K562 (cell line): Measurements from ENCODE around the gene HCRT. TPM values are rescaled to one million over a fixed set of nuclear protein-coding genes. Genes with fewer than 3 reads are reported as not detected.
"Not testable (repeated sequence)": the region's sequence is repeated elsewhere in the genome, so short reads cannot be mapped to it uniquely, and the experiment has no call there.

ENCODE experiments used
- ATAC-seq: fragments of 200-7000 bp; cut with Tn5 transposase; 3 replicates; pipeline ENCODE4 v1.9.1; 2020; ENCODE audit warnings: moderate library complexity
- BruUV-seq: library from RNA; stranded (reverse); fragments of 400-500 nt; replicated peaks from 2 replicates; lab custom pipeline; 2021; lab: Mats Ljungman, UMichigan
- CTCF ChIA-PET: fragments of 300-600 bp; formaldehyde crosslinking; extraction: SDS; loops from one replicate; lab custom pipeline; 2021; ENCODE audit warnings: low intra/inter-chr PET ratio; lab: Yijun Ruan, JAX
- POLR2A ChIA-PET: fragments of 300-600, 350-650 bp; sonication (Branson Sonifier 250); formaldehyde crosslinking; extraction: SDS; loops from one replicate; lab custom pipeline; 2021; ENCODE audit warnings: antibody characterized with exemption, inconsistent platforms; lab: Yijun Ruan, JAX
- DNase-seq, 4 experiments: peaks; one replicate each; pipeline versions ENCODE4 v3.0.0 to v3.0.0-alpha.2; 2011 to 2018; ENCODE audit warnings: low spot score in 3 of 4, mixed read lengths in 3 of 4; ENCODE audit errors: extremely low read depth in 1 of 4
- FAIRE-seq: peaks from 2 replicates; lab custom pipeline; 2011; peaks lifted over from hg19 to GRCh38; lab: Jason Lieb, UNC
- H2AFZ ChIP-seq: 2 replicates; pipeline ENCODE4 v1.6.0; 2011; ENCODE audit warnings: low read depth, low read length, control low read depth, inconsistent platforms
- H3K27ac ChIP-seq: fragments of 200-600 bp; 3 replicates; pipeline ENCODE4 v1.8.0; 2011; ENCODE audit warnings: low read depth, mild to moderate bottlenecking, control low read depth, inconsistent platforms, low read length, moderate library complexity, mixed read lengths; ENCODE audit errors: extremely low read depth
- H3K27me3 ChIP-seq, 2 experiments: fragments of 300-600 bp in 1 of 2; 2 replicates in 1 of 2; 3 replicates in 1 of 2; pipeline versions ENCODE4 v1.6.0 to v1.8.0; 2011; ENCODE audit warnings: inconsistent platforms in 2 of 2, low read length in 2 of 2, mild to moderate bottlenecking in 1 of 2, mixed read lengths in 1 of 2, moderate library complexity in 1 of 2; ENCODE audit not compliant: control insufficient read depth in 2 of 2, insufficient read depth in 2 of 2
- H3K36me3 ChIP-seq: fragments of 300-600 bp; 3 replicates; pipeline ENCODE4 v1.8.0; 2011; ENCODE audit warnings: mild to moderate bottlenecking, low read length, inconsistent platforms; ENCODE audit not compliant: control insufficient read depth, insufficient read depth
- H3K4me1 ChIP-seq, 2 experiments: fragments of 200-600 bp in 1 of 2; replicated peaks in 1 of 2; 2 replicates in 1 of 2; 3 replicates in 1 of 2; pipeline versions ENCODE4 v1.5.1 to v1.8.0; 2011; ENCODE audit warnings: inconsistent platforms in 2 of 2, low read length in 2 of 2, mild to moderate bottlenecking in 1 of 2, mixed read lengths in 1 of 2, moderate library complexity in 1 of 2; ENCODE audit not compliant: control insufficient read depth in 2 of 2, insufficient read depth in 2 of 2
- H3K4me2 ChIP-seq: 2 replicates; pipeline ENCODE4 v1.6.1; 2011; ENCODE audit warnings: low read length, control low read depth, inconsistent platforms, mixed read lengths; ENCODE audit not compliant: insufficient read depth
- H3K4me3 ChIP-seq: fragments of 200-600 bp; sonication (generic), shearing (Covaris generic); 2 replicates; pipeline ENCODE4 v1.5.1; 2016; ENCODE audit warnings: control low read depth, inconsistent platforms
- H3K79me2 ChIP-seq: fragments of 200-600 bp; 3 replicates; pipeline ENCODE4 v1.8.0; 2011; ENCODE audit warnings: low read length, inconsistent platforms; ENCODE audit not compliant: control insufficient read depth, insufficient read depth
- H3K9ac ChIP-seq, 2 experiments: 2 replicates each; pipeline versions ENCODE4 v1.6.0 to v1.6.1; 2011; ENCODE audit warnings: low read depth in 2 of 2, low read length in 2 of 2, control low read depth in 1 of 2, inconsistent platforms in 1 of 2, mild to moderate bottlenecking in 1 of 2, mixed read lengths in 1 of 2; ENCODE audit not compliant: insufficient read depth in 1 of 2
- H3K9me1 ChIP-seq: one replicate; pipeline ENCODE4 v1.6.0; 2011; ENCODE audit warnings: inconsistent platforms, mild to moderate bottlenecking, low read length, moderate library complexity; ENCODE audit not compliant: control insufficient read depth, insufficient read depth
- H3K9me3 ChIP-seq: replicated peaks from 2 replicates; pipeline ENCODE4 v1.5.1; 2011; ENCODE audit warnings: low read depth, low read length, inconsistent platforms; ENCODE audit not compliant: control insufficient read depth, insufficient read depth
- H4K20me1 ChIP-seq: replicated peaks from 2 replicates; pipeline ENCODE4 v1.6.1; 2011; ENCODE audit warnings: low read length, inconsistent platforms, mixed read lengths; ENCODE audit not compliant: control insufficient read depth, insufficient read depth
- MCM7 ChIP-seq, 2 experiments: fragments of 450-650 bp; IDR thresholded peaks; 2 replicates each; pipeline ENCODE4 v1.6.1; 2016 to 2018
- MIER1 ChIP-seq: fragments of 450-650 bp; IDR thresholded peaks from 2 replicates; pipeline ENCODE4 v1.6.1; 2016; ENCODE audit warnings: antibody characterized with exemption, mild to moderate bottlenecking, low read depth
- MTF1 ChIP-seq: fragments of 250-450 bp; sonication (Bioruptor Pico); IDR thresholded peaks from 2 replicates; pipeline ENCODE4 v1.9.0; 2021; ENCODE audit warnings: moderate library complexity, mild to moderate bottlenecking, inconsistent platforms, borderline replicate concordance
- NCOA2 ChIP-seq, 2 experiments: fragments of 450-650 bp; IDR thresholded peaks; 2 replicates each; pipeline ENCODE4 v1.6.1; 2018; ENCODE audit warnings: mild to moderate bottlenecking in 2 of 2, moderate library complexity in 1 of 2; ENCODE audit not compliant: partially characterized antibody in 2 of 2
- POLR2B ChIP-seq: fragments of 450-650 bp; IDR thresholded peaks from 2 replicates; pipeline ENCODE4 v1.6.1; 2018; ENCODE audit warnings: low read depth; ENCODE audit not compliant: partially characterized antibody
- POLR3A ChIP-seq: IDR thresholded peaks from 2 replicates; pipeline ENCODE4 v1.6.1; 2011; ENCODE audit warnings: borderline replicate concordance, mild to moderate bottlenecking, moderate library complexity; ENCODE audit not compliant: insufficient read length, insufficient read depth; ENCODE audit errors: extremely low read depth
- ZNF384 ChIP-seq: IDR thresholded peaks from 2 replicates; pipeline ENCODE4 v1.6.1; 2012; ENCODE audit warnings: low read depth, low read length, improper control_type of control experiment
- ZNF589 ChIP-seq: fragments of 200-800 bp; sonication (Bioruptor generic); IDR thresholded peaks from 2 replicates; pipeline ENCODE4 v1.6.1; 2016; ENCODE audit warnings: low read depth, missing genetic modification characterization, missing compliant biosample characterization
- WGBS: fragments of 100-300 bp; shearing (Covaris generic); methylation state at CpG from one replicate; pipeline ENCODE4 v1.1.6; 2016; ENCODE audit warnings: low coverage, mixed read lengths; ENCODE audit not compliant: insufficient coverage; ENCODE audit errors: missing lambda C conversion rate; 5-methylcytosine and 5-hydroxymethylcytosine counted together
- in situ Hi-C: fragments of 300-500 bp; cut with MboI; formaldehyde crosslinking; loops from 4 replicates; pipeline ENCODE4 v1.15.0; 2018; ENCODE audit warnings: inconsistent platforms, mixed read lengths
- intact Hi-C: fragments of 100-400 bp; cut with micrococcal nuclease; formaldehyde crosslinking; loops from 2 replicates; pipeline ENCODE4 v1.14.2; 2022
- polyA plus RNA-seq, 8 experiments: library from polyadenylated mRNA; depleted of rRNA in 4 of 8; stranded (reverse) in 5 of 8; unstranded in 3 of 8; fragments of >200 nt; fragmentation: Nextera tagmentation in 2 of 8; fragmentation: Illumina TruSeq in 1 of 8; extraction: Ambion mirVana in 2 of 8; extraction: Trizol in 1 of 8; gene quantifications; 2 replicates each; pipeline versions ENCODE4 v1.2.1 to v1.2.3, GENCODE V29; 2011 to 2014; ENCODE audit warnings: inconsistent platforms in 1 of 8, missing spikeins in 1 of 8
- total RNA-seq, 7 experiments: library from RNA; depleted of rRNA in 6 of 7; stranded (reverse); fragments of >200 nt in 6 of 7; fragmentation: Illumina TruSeq in 2 of 7; extraction: Trizol in 2 of 7; gene quantifications; 2 replicates each; pipeline versions ENCODE4 v1.2.1 to v1.2.3, GENCODE V29; 2011 to 2021; ENCODE audit warnings: low replicate concordance in 1 of 7

The HCRT gene
- total and polyA plus RNA-seq, 9 of the 15 experiments (the other 6 are each of a cell fraction or from before 2014, with no cell fraction given), result not detected

DNA sequence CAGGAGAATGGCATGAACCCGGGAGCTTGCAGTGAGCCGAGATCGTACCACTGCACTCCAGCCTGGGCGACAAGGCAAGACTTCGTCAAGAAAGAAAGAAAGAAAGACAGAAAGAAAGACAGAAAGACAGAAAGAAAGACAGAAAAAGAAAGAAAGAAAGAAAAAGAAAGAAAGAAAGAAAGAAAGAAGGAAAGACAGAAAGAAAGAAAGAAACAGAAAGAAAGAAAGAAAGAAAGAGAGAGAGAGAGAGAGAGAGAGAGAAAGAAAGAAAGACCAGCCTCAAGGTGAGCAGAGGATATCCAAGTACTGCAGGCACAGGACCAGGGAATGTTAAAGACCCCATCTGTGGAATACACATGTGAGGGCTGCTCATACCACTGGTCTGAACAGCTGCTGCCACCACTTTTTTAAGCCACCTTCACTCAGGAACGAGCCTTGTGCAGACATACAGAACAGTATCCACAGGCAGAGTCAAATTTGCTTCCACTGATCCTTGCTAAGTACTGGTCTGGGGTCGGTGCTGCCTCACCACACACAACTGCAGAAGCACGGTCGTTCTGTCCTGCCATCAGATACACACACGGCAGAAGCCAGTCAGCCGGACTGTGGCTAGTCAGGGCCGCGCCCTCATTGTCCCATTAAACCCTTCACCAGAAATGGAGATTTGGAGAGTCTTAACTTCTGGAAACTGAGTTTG, 38.2 kb downstream of the HCRT start:
- CTCF ChIA-PET, result no interaction called here
- Histone ChIP-seq H3K4me1 (peaks cover 0 to under 1% of the 10 kb centered on the region in 2 experiments; a peak in 2 of 5 replicates), H2AFZ (no peak overlapping the region), H4K20me1 (peaks cover 19% of the 10 kb centered on the region; the same call in 1 of the 2 replicates), H3K27me3 (no peaks in the 10 kb centered on the region), H3K79me2 (peaks cover 74% of the 10 kb centered on the region), H3K9ac (no peak overlapping the region), H3K36me3 (peaks cover 70% of the 10 kb centered on the region; the same call in 2 of the 3 replicates), H3K4me3 (no peak overlapping the region), H3K9me1 (no peaks in the 10 kb centered on the region), H3K9me3 (no peaks in the 10 kb centered on the region), H3K4me2 (no peak overlapping the region), H3K27ac (no peak overlapping the region)
- WGBS, result 69% methylated on average over 11 of the region's 13 CpGs
- peak; percentile 29 for FAIRE-seq
- TF ChIP-seq NCOA2 (IDR thresholded peaks at IDR 0.05; ENCODE audit: partially characterized antibody in 2 of 2), result no peak
- no peak for TF ChIP-seq MTF1
- TF ChIP-seq POLR3A, result no peak
- TF ChIP-seq MIER1, result no peak
- TF ChIP-seq MCM7 (IDR thresholded peaks at IDR 0.05), result no peak
- TF ChIP-seq POLR2B, result no peak
- TF ChIP-seq ZNF589 (CRISPR knock-in tag), result no peak
- TF ChIP-seq ZNF384, result no peak
- intact Hi-C loops (no loop called here), in situ Hi-C loops (no loop called here)
- BruUV-seq, result no TSS peak
- DNase-seq, result no peak
- peak; percentile 61 for ATAC-seq
- POLR2A ChIA-PET, result interaction anchor here (0.8 kb wide), 1 partner anchor 11 kb away, joined by 3 read pairs; no protein-coding TSS in a partner anchor

DNA sequence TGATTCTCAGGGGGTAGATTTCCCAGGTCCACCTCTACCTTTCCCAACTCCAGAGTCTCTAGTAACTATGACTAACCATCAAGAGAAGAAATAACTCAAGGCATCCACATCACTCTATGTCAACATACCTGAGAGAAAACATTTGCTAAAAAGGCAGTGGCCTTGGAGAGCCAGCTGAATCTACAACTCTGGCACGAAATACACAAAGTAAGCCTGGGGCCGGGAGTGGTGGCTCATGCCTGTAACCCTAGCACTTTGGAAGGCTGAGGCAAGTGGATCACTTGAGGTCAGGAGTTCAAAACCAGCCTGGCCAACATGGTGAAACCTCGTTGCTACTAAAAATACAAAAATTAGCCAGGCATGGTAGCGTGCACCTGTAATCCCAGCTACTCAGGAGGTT, 42.1 kb downstream of the HCRT start:
- peak; percentile 67 for FAIRE-seq
- H3K27me3 ChIP-seq, ATAC-seq, H3K9me1 ChIP-seq, DNase-seq, H3K9me3 ChIP-seq, H3K9ac ChIP-seq, H3K4me3 ChIP-seq, BruUV-seq, intact Hi-C loops, in situ Hi-C loops, CTCF ChIA-PET, H2AFZ ChIP-seq, H3K4me2 ChIP-seq, H3K4me1 ChIP-seq, H3K27ac ChIP-seq: not testable (repeated sequence)
- Histone ChIP-seq H3K79me2 (peaks cover 70% of the 10 kb centered on the region), H3K36me3 (peaks cover 66% of the 10 kb centered on the region; the same call in 2 of the 3 replicates), H4K20me1 (peaks cover 20% of the 10 kb centered on the region; the same call in 1 of the 2 replicates)
- 88% methylated on average over 4 of the region's 4 CpGs for WGBS
- POLR2A ChIA-PET, result interaction anchor here (0.8 to 1.6 kb wide), 4 partner anchors 10 to 52 kb away, joined by 3 to 6 read pairs (median 4); partner anchors contain the start of gene GHDC
